Measurements from ENCODE around the gene ANKRD40. TPM values are rescaled to one million over a fixed set of nuclear protein-coding genes. Genes with fewer than 3 reads are reported as not detected.
A peak's percentile ranks its signal among the peaks of the same experiment; 100 is the strongest.

The ANKRD40 gene
- total and polyA plus RNA-seq, 2 donors (not counting 1 experiment from before 2014, with no cell fraction given) = 13.7 to 35.3 TPM

DNA sequence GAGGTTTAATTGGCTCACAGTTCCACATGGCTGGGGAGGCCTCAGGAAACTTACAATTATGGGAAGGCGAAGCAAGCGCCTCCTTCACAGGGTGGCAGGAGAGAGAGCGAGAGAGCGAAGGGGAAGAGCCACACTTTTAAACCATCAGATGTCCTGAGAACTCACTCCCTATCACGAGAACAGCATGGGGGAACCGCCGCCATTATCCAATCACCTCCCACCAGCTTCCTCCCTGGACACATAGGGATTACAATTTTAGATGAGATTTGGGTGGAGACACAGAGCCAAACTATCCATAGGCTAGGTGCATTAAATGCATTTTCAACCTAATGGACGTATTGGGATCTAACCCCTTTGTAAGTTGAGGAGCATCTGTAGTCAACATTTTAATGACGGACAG, 4.9 kb upstream of the ANKRD40 start:
- POLR2A ChIA-PET = interaction anchor here (0.7 kb wide), 1 partner anchor 223 kb away, joined by 7 read pairs; no protein-coding TSS in a partner anchor
- WGBS (ENCODE audit: insufficient coverage) = 100% methylated on average over 4 of the region's 9 CpGs
- H3K27ac Mint-ChIP-seq = no peak overlapping the region

GRCh38 chr17:50710650-50711049, 2.9 kb upstream of the ANKRD40 start:
- Histone ChIP-seq H4K20me1 (ENCODE audit: control insufficient read depth, insufficient read depth, low read length, poor library complexity, severe bottlenecking) (no peaks in the 10 kb centered on the region), H3K27ac (ENCODE audit: low read length in 2 of 2) (no peak overlapping the region), H3K27me3 (replicated peaks in 1 of 4; ENCODE audit: control extremely low read depth in 1 of 4, control insufficient read depth in 3 of 4, insufficient read depth in 4 of 4, low read length in 3 of 4) (peaks cover 0 to 2% (median 0%) of the 10 kb centered on the region in 4 experiments), H3K4me2 (replicated peaks; ENCODE audit: low read depth, low read length, poor library complexity, severe bottlenecking) (no peak overlapping the region), H3K4me3 (ENCODE audit: control extremely low read depth in 1 of 5, extremely low read depth in 1 of 5, insufficient read depth in 1 of 5, low read depth in 2 of 5, low read length in 4 of 5) (no peak overlapping the region), H2AFZ (ENCODE audit: insufficient read depth, low read depth, low read length, poor library complexity, severe bottlenecking) (no peak overlapping the region), H3K36me3 (replicated peaks in 1 of 2; ENCODE audit: control extremely low read depth in 1 of 2, control insufficient read depth in 1 of 2, extremely low read depth in 1 of 2, insufficient read depth in 2 of 2, low read length in 1 of 2) (no peaks in the 10 kb centered on the region), H3K9ac (ENCODE audit: low read length) (no peak overlapping the region), H3K9me3 (ENCODE audit: control extremely low read depth in 1 of 3, control insufficient read depth in 2 of 3, insufficient read depth in 1 of 3, low read length in 2 of 3) (no peaks in the 10 kb centered on the region), H3K4me1 (ENCODE audit: control insufficient read depth in 2 of 2, insufficient read depth in 2 of 2, low read length in 2 of 2) (peaks cover 19 to 30% of the 10 kb centered on the region in 2 donors), H3K79me2 (ENCODE audit: control insufficient read depth, insufficient read depth, low read length) (peaks cover 59% of the 10 kb centered on the region)
- peaks cover 26% of the 10 kb centered on the region for H3K4me1 Mint-ChIP-seq
- H3K27ac Mint-ChIP-seq = peak overlapping the region; percentile 26
- no peaks in the 10 kb centered on the region for H3K9me3 Mint-ChIP-seq (ENCODE audit: insufficient read depth)
- ATAC-seq (ENCODE audit: low read depth) = no peak
- TF ChIP-seq, protein P1, sequence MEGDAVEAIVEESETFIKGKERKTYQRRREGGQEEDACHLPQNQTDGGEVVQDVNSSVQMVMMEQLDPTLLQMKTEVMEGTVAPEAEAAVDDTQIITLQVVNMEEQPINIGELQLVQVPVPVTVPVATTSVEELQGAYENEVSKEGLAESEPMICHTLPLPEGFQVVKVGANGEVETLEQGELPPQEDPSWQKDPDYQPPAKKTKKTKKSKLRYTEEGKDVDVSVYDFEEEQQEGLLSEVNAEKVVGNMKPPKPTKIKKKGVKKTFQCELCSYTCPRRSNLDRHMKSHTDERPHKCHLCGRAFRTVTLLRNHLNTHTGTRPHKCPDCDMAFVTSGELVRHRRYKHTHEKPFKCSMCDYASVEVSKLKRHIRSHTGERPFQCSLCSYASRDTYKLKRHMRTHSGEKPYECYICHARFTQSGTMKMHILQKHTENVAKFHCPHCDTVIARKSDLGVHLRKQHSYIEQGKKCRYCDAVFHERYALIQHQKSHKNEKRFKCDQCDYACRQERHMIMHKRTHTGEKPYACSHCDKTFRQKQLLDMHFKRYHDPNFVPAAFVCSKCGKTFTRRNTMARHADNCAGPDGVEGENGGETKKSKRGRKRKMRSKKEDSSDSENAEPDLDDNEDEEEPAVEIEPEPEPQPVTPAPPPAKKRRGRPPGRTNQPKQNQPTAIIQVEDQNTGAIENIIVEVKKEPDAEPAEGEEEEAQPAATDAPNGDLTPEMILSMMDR (IDR thresholded peaks at IDR 0.05) = no peak
- no peak for TF ChIP-seq EZH2 (IDR thresholded peaks at IDR 0.05; ENCODE audit: borderline replicate concordance, insufficient read depth, low read depth, low read length, poor library complexity, severe bottlenecking)
- POLR2A ChIA-PET = no interaction called here
- no peaks in the 10 kb centered on the region for H3K27me3 Mint-ChIP-seq
- WGBS (ENCODE audit: insufficient coverage) = 100% methylated on average over 3 of the region's 4 CpGs
- DNase-seq = no peak
- no peak overlapping the region for H3K4me3 Mint-ChIP-seq
- intact Hi-C loops (cut with micrococcal nuclease) = no loop called here
- CTCF ChIA-PET = no interaction called here

More for the DNA sequence above, 4.9 kb upstream of the ANKRD40 start:
- Histone ChIP-seq H3K27ac (ENCODE audit: low read length in 2 of 2) (no peak overlapping the region), H3K9ac (ENCODE audit: low read length) (no peak overlapping the region), H4K20me1 (ENCODE audit: control insufficient read depth, insufficient read depth, low read length, poor library complexity, severe bottlenecking) (no peaks in the 10 kb centered on the region), H3K4me3 (ENCODE audit: control extremely low read depth in 1 of 5, extremely low read depth in 1 of 5, insufficient read depth in 1 of 5, low read depth in 2 of 5, low read length in 4 of 5) (no peak overlapping the region), H3K27me3 (replicated peaks in 1 of 4; ENCODE audit: control extremely low read depth in 1 of 4, control insufficient read depth in 3 of 4, insufficient read depth in 4 of 4, low read length in 3 of 4) (peaks cover 0 to 2% (median 0%) of the 10 kb centered on the region in 4 experiments), H3K4me2 (replicated peaks; ENCODE audit: low read depth, low read length, poor library complexity, severe bottlenecking) (no peak overlapping the region), H3K36me3 (replicated peaks in 1 of 2; ENCODE audit: control extremely low read depth in 1 of 2, control insufficient read depth in 1 of 2, extremely low read depth in 1 of 2, insufficient read depth in 2 of 2, low read length in 1 of 2) (no peaks in the 10 kb centered on the region), H2AFZ (ENCODE audit: insufficient read depth, low read depth, low read length, poor library complexity, severe bottlenecking) (no peak overlapping the region), H3K9me3 (ENCODE audit: control extremely low read depth in 1 of 3, control insufficient read depth in 2 of 3, insufficient read depth in 1 of 3, low read length in 2 of 3) (no peaks in the 10 kb centered on the region), H3K79me2 (ENCODE audit: control insufficient read depth, insufficient read depth, low read length) (peaks cover 42% of the 10 kb centered on the region), H3K4me1 (ENCODE audit: control insufficient read depth in 2 of 2, insufficient read depth in 2 of 2, low read length in 2 of 2) (peaks cover 14 to 18% of the 10 kb centered on the region in 2 donors)
- DNase-seq (no peak), ATAC-seq (ENCODE audit: low read depth) (no peak)
- Mint-ChIP-seq H3K27me3 (no peaks in the 10 kb centered on the region), H3K4me3 (no peak overlapping the region), H3K9me3 (ENCODE audit: insufficient read depth) (no peaks in the 10 kb centered on the region), H3K4me1 (peaks cover 18% of the 10 kb centered on the region)
- intact Hi-C loops (cut with micrococcal nuclease) = no loop called here
- CTCF ChIA-PET = no interaction called here
- TF ChIP-seq, protein P1 (IDR thresholded peaks at IDR 0.05) = no peak
- TF ChIP-seq EZH2 (IDR thresholded peaks at IDR 0.05; ENCODE audit: borderline replicate concordance, insufficient read depth, low read depth, low read length, poor library complexity, severe bottlenecking) = no peak

Measured in B cell (primary cell).